HG03354 (cell line): ENCODE results near the gene GPR26.
"Not testable (repeated sequence)": the region's sequence is repeated elsewhere in the genome, so short reads cannot be mapped to it uniquely, and the experiment has no call there.

Experiments used
- ATAC-seq: cut with Tn5 transposase; IDR thresholded peaks from one replicate; pipeline ENCODE4 v1.9.1; 2021; ENCODE audit warnings: mild to moderate bottlenecking; ENCODE audit not compliant: unreplicated experiment, poor library complexity, severe bottlenecking

GPR26 gene

GRCh38 chr10:123689880-123690279 is 23.7 kb downstream of the GPR26 start:
- ATAC-seq, result no peak

GRCh38 chr10:123703195-123703790 is 37.1 kb downstream of the GPR26 start:
- no peak for ATAC-seq

GRCh38 chr10:123704076-123704475 is 37.9 kb downstream of the GPR26 start:
- no peak for ATAC-seq

GRCh38 chr10:123704812-123705211 is 38.7 kb downstream of the GPR26 start:
- no peak for ATAC-seq

- no peak for ATAC-seq
Measured at GRCh38 chr10:123706236-123706635, 40.1 kb downstream of the GPR26 start.

- no peak for ATAC-seq
Measured at GRCh38 chr10:123715546-123715945, 49.4 kb downstream of the GPR26 start.

- ATAC-seq, result no peak
Measured at GRCh38 chr10:123717336-123717735, 51.2 kb downstream of the GPR26 start.

GRCh38 chr10:123718544-123719060 is 52.4 kb downstream of the GPR26 start:
- ATAC-seq, result no peak

- no peak for ATAC-seq
Measured at GRCh38 chr10:123720536-123720935, 54.4 kb downstream of the GPR26 start.

- no peak for ATAC-seq
Measured at GRCh38 chr10:123721441-123722049, 55.4 kb downstream of the GPR26 start.

GRCh38 chr10:123722351-123722750 is 56.2 kb downstream of the GPR26 start:
- no peak for ATAC-seq

- ATAC-seq, result no peak
Measured at GRCh38 chr10:123724747-123725146, 58.6 kb downstream of the GPR26 start.

GRCh38 chr10:123726381-123726780 is 60.2 kb downstream of the GPR26 start:
- no peak for ATAC-seq

GRCh38 chr10:123726836-123727235 is 60.7 kb downstream of the GPR26 start:
- no peak for ATAC-seq

GRCh38 chr10:123729523-123729922 is 63.4 kb downstream of the GPR26 start:
- ATAC-seq, result no peak

- ATAC-seq, result not testable (repeated sequence)
Measured at GRCh38 chr10:123736917-123737316, 70.8 kb downstream of the GPR26 start.

- ATAC-seq, result no peak
Measured at GRCh38 chr10:123741146-123741545, 75.0 kb downstream of the GPR26 start.

- no peak for ATAC-seq
Measured at GRCh38 chr10:123741711-123742110, 75.6 kb downstream of the GPR26 start.

- no peak for ATAC-seq
Measured at GRCh38 chr10:123742751-123743440, 76.7 kb downstream of the GPR26 start.

- ATAC-seq, result no peak
Measured at GRCh38 chr10:123743441-123744223, 77.5 kb downstream of the GPR26 start.
